ENCODE results near the gene ELOA. TPM values are rescaled to one million over a fixed set of nuclear protein-coding genes. Genes with fewer than 3 reads are reported as not detected.
A peak's percentile ranks its signal among the peaks of the same experiment; 100 is the strongest.

ELOA gene
- total and polyA plus RNA-seq, 2 experiments from 2014 or later = 49.1 to 57.7 TPM

GRCh38 chr1:23699280-23700179 lies 43.7 kb upstream of the ELOA start:
- Mint-ChIP-seq H3K27me3 (ENCODE audit: insufficient read depth, low read depth, poor library complexity) (peaks cover 10% of the 10 kb centered on the region), H3K4me1 (peaks cover 23% of the 10 kb centered on the region), H3K4me3 (no peak overlapping the region), H3K27ac (peak overlapping the region; percentile 62; the same call in 1 of the 2 replicates), H3K9me3 (no peaks in the 10 kb centered on the region), H3K36me3 (ENCODE audit: low read depth) (peaks cover 90% of the 10 kb centered on the region)
- no peak for DNase-seq (ENCODE audit: low spot score)
- Histone ChIP-seq H3K4me1 (ENCODE audit: insufficient read depth) (peaks cover 12% of the 10 kb centered on the region), H2AFZ (no peak overlapping the region), H3F3A (replicated peaks; ENCODE audit: low read depth) (peaks cover 62% of the 10 kb centered on the region), H3K36me3 (ENCODE audit: insufficient read depth) (peaks cover 79% of the 10 kb centered on the region), H3K9me2 (ENCODE audit: insufficient read depth) (no peaks in the 10 kb centered on the region), H4K20me1 (replicated peaks; ENCODE audit: insufficient read depth) (peaks cover 78% of the 10 kb centered on the region), H3K27ac (ENCODE audit: low read depth) (peak overlapping the region; percentile 84; the same call in 1 of the 2 replicates), H3K27me3 (ENCODE audit: insufficient read depth) (no peaks in the 10 kb centered on the region), H3K4me2 (no peak overlapping the region), H3K79me2 (replicated peaks; ENCODE audit: insufficient read depth) (peaks cover 94% of the 10 kb centered on the region), H3K4me3 (no peak overlapping the region)
- ATAC-seq = peak; percentile 24
- TF ChIP-seq POLR2AphosphoS5 (IDR thresholded peaks at IDR 0.05; ENCODE audit: low read depth) = no peak
- TF ChIP-seq EZH2phosphoT487 (IDR thresholded peaks at IDR 0.05; ENCODE audit: unreplicated experiment) = peak; percentile 40
- no peak for TF ChIP-seq CTCF (conservative IDR thresholded peaks at IDR 0.05; ENCODE audit: low read depth in 2 of 2)
- no peak for TF ChIP-seq CREB1 (CRISPR knock-in tag; IDR thresholded peaks at IDR 0.05; ENCODE audit: low read depth)

- no peak for ATAC-seq
- DNase-seq (ENCODE audit: low spot score) = no peak
- Mint-ChIP-seq H3K27me3 (ENCODE audit: insufficient read depth, low read depth, poor library complexity) (peaks cover 6% of the 10 kb centered on the region), H3K27ac (no peak overlapping the region; the same call in 1 of the 2 replicates), H3K9me3 (no peaks in the 10 kb centered on the region), H3K4me1 (peaks cover 5% of the 10 kb centered on the region; the same call in 1 of the 3 replicates), H3K4me3 (no peak overlapping the region), H3K36me3 (ENCODE audit: low read depth) (peaks cover 76% of the 10 kb centered on the region)
- Histone ChIP-seq H4K20me1 (replicated peaks; ENCODE audit: insufficient read depth) (peaks cover 69% of the 10 kb centered on the region), H3K27ac (ENCODE audit: low read depth) (peak overlapping the region; percentile 79; the same call in 1 of the 2 replicates), H3F3A (replicated peaks; ENCODE audit: low read depth) (peaks cover 47% of the 10 kb centered on the region), H3K27me3 (ENCODE audit: insufficient read depth) (no peaks in the 10 kb centered on the region), H3K4me2 (no peak overlapping the region), H3K4me1 (ENCODE audit: insufficient read depth) (no peaks in the 10 kb centered on the region; the same call in 1 of the 2 replicates), H3K4me3 (no peak overlapping the region), H3K79me2 (replicated peaks; ENCODE audit: insufficient read depth) (peaks cover 87% of the 10 kb centered on the region), H2AFZ (no peak overlapping the region), H3K36me3 (ENCODE audit: insufficient read depth) (peaks cover 63% of the 10 kb centered on the region), H3K9me2 (ENCODE audit: insufficient read depth) (no peaks in the 10 kb centered on the region)
- TF ChIP-seq NANOG (IDR thresholded peaks at IDR 0.05; ENCODE audit: borderline replicate concordance) (no peak), POLR2AphosphoS5 (IDR thresholded peaks at IDR 0.05; ENCODE audit: low read depth) (peak; percentile 9; the same call in 1 of the 2 replicates)
Measured at GRCh38 chr1:23701310-23701709, 42.0 kb upstream of the ELOA start.

- no peaks in the 10 kb centered on the region for H3K9me3 Mint-ChIP-seq
- Histone ChIP-seq H3K4me2 (no peak overlapping the region), H3K9me2 (ENCODE audit: insufficient read depth) (no peaks in the 10 kb centered on the region), H3K79me2 (replicated peaks; ENCODE audit: insufficient read depth) (peaks cover 80% of the 10 kb centered on the region), H3K27ac (ENCODE audit: low read depth) (peak overlapping the region; percentile 79; the same call in 1 of the 2 replicates), H4K20me1 (replicated peaks; ENCODE audit: insufficient read depth) (peaks cover 68% of the 10 kb centered on the region), H3K27me3 (ENCODE audit: insufficient read depth) (no peaks in the 10 kb centered on the region), H2AFZ (no peak overlapping the region), H3K4me3 (no peak overlapping the region), H3F3A (replicated peaks; ENCODE audit: low read depth) (peaks cover 41% of the 10 kb centered on the region), H3K36me3 (ENCODE audit: insufficient read depth) (peaks cover 56% of the 10 kb centered on the region), H3K4me1 (ENCODE audit: insufficient read depth) (no peaks in the 10 kb centered on the region)
- no peak overlapping the region for H3K4me3 Mint-ChIP-seq
- H3K36me3 Mint-ChIP-seq (ENCODE audit: low read depth) = peaks cover 69% of the 10 kb centered on the region
- TF ChIP-seq ZNF114 (CRISPR knock-in tag; IDR thresholded peaks at IDR 0.05) = no peak
- no peak for TF ChIP-seq CTCF (conservative IDR thresholded peaks at IDR 0.05; ENCODE audit: low read depth in 2 of 2)
- TF ChIP-seq ZNF331 (CRISPR knock-in tag; IDR thresholded peaks at IDR 0.05; ENCODE audit: low read depth) = no peak
- no peak for TF ChIP-seq CREB1 (CRISPR knock-in tag; IDR thresholded peaks at IDR 0.05; ENCODE audit: low read depth)
- TF ChIP-seq NANOG (IDR thresholded peaks at IDR 0.05; ENCODE audit: borderline replicate concordance) = no peak
- DNase-seq (ENCODE audit: low spot score) = no peak
- peaks cover 6% of the 10 kb centered on the region for H3K27me3 Mint-ChIP-seq (ENCODE audit: insufficient read depth, low read depth, poor library complexity)
- peak overlapping the region; percentile 48; the same call in 1 of the 2 replicates for H3K27ac Mint-ChIP-seq
- H3K4me1 Mint-ChIP-seq = peaks cover 5% of the 10 kb centered on the region; the same call in 1 of the 3 replicates
- ATAC-seq = no peak
Measured at GRCh38 chr1:23701996-23702395, 41.3 kb upstream of the ELOA start.
